ENCODE measurements around the gene CDPF1.

GRCh38 chr22:46293577-46294260, 43.6 kb upstream of the CDPF1 start:
- TF ChIP-seq CTCF (IDR thresholded peaks at IDR 0.05) (no peak), POLR2A (IDR thresholded peaks at IDR 0.05) (no peak)

All from adrenal gland (tissue), 5 donors.